Activated CD4-positive, CD25-positive, alpha-beta regulatory T cell treated with anti-CD3 and anti-CD28 coated beads, Interleukin-2, amount 50 U/mL, for 24 hours (primary cell): ENCODE measurements around the gene GCGR.
A peak's percentile ranks its signal among the peaks of the same experiment; 100 is the strongest.
"Not testable (repeated sequence)": the region's sequence is repeated elsewhere in the genome, so short reads cannot be mapped to it uniquely, and the experiment has no call there.

Experiments
- ATAC-seq, 2 donors: fragments of 150-1000 bp; cut with Tn5 transposase; one replicate each; pipeline ENCODE4 v1.10.0; 2021; ENCODE audit warnings: mild to moderate bottlenecking in 1 of 2, moderate library complexity in 1 of 2

GCGR gene

GRCh38 chr17:81833160-81833920 is 29.4 kb downstream of the GCGR start, which contains the start of gene MCRIP1:
Gene MCRIP1, minus strand, starts transcription at chr17:81833291. Its CDS starts 8,785 bp downstream, at chr17:81824506.
- peak; percentile 76 to 79 for ATAC-seq

- ATAC-seq: no peak
These were observed 30.2 kb downstream of the GCGR start for GRCh38 chr17:81833921-81834830.

- no peak for ATAC-seq
These were observed 30.9 kb downstream of the GCGR start, which contains the start of gene PPP1R27 for GRCh38 chr17:81834831-81835267. Gene PPP1R27, minus strand, starts transcription at chr17:81835050. Its CDS starts 97 bp downstream, at chr17:81834953.

GRCh38 chr17:81837641-81838040 is 33.7 kb downstream of the GCGR start:
- no peak for ATAC-seq

GRCh38 chr17:81838753-81839255 is 34.9 kb downstream of the GCGR start:
- no peak for ATAC-seq

- ATAC-seq: no peak
These were observed 35.4 kb downstream of the GCGR start for GRCh38 chr17:81839301-81839700.

- ATAC-seq: not testable (repeated sequence)
These were observed 36.1 kb downstream of the GCGR start for GRCh38 chr17:81840059-81840458.

- ATAC-seq: no peak
These were observed 37.2 kb downstream of the GCGR start for GRCh38 chr17:81840826-81841778.

- ATAC-seq: no peak
These were observed 37.9 kb downstream of the GCGR start for GRCh38 chr17:81841866-81842265.

- ATAC-seq: no peak
These were observed 38.4 kb downstream of the GCGR start for GRCh38 chr17:81842378-81842724.

GRCh38 chr17:81842725-81843504 is 39.0 kb downstream of the GCGR start:
- no peak for ATAC-seq

GRCh38 chr17:81843713-81844326 is 39.9 kb downstream of the GCGR start:
- ATAC-seq: no peak

- ATAC-seq: no peak
These were observed 40.4 kb downstream of the GCGR start for GRCh38 chr17:81844327-81844851.

- no peak for ATAC-seq
These were observed 40.9 kb downstream of the GCGR start for GRCh38 chr17:81844887-81845286.

- no peak for ATAC-seq
These were observed 41.4 kb downstream of the GCGR start for GRCh38 chr17:81845361-81845760.

- no peak for ATAC-seq
These were observed 42.2 kb downstream of the GCGR start for GRCh38 chr17:81845881-81846742.

GRCh38 chr17:81846743-81847689 is 43.1 kb downstream of the GCGR start:
- ATAC-seq: no peak

GRCh38 chr17:81849457-81849856 is 45.5 kb downstream of the GCGR start:
- ATAC-seq: no peak
